ENCODE measurements around the gene CHSY3. TPM values are rescaled to one million over a fixed set of nuclear protein-coding genes. Genes with fewer than 3 reads are reported as not detected.

The CHSY3 gene
- total and polyA plus RNA-seq, 4 donors, result 0.40 to 7.7 (median 2.1) TPM

GRCh38 chr5:130183115-130183514 is 278.9 kb downstream of the CHSY3 start:
- H3K36me3 ChIP-seq (ENCODE audit: control insufficient read depth in 4 of 4, insufficient read depth in 3 of 4, low read depth in 1 of 4, low read length in 3 of 4), result no peaks in the 10 kb centered on the region
- no peak overlapping the region for H3K4me3 ChIP-seq (ENCODE audit: low read depth in 1 of 3, low read length in 3 of 3)
- TF ChIP-seq, protein P1, sequence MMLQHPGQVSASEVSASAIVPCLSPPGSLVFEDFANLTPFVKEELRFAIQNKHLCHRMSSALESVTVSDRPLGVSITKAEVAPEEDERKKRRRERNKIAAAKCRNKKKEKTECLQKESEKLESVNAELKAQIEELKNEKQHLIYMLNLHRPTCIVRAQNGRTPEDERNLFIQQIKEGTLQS (IDR thresholded peaks at IDR 0.05), result no peak
- TF ChIP-seq NR2F2 (IDR thresholded peaks at IDR 0.05), result no peak
- H3K27me3 ChIP-seq (ENCODE audit: control insufficient read depth in 4 of 4, insufficient read depth in 4 of 4, low read length in 3 of 4), result no peaks in the 10 kb centered on the region
- no peak overlapping the region for H3K9ac ChIP-seq (ENCODE audit: low read depth in 1 of 2, low read length in 2 of 2)
- 86% methylated on average over 7 of the region's 7 CpGs for WGBS
- no peaks in the 10 kb centered on the region for H3K4me1 ChIP-seq (ENCODE audit: control insufficient read depth in 4 of 4, insufficient read depth in 4 of 4, low read length in 3 of 4)
- DNase-seq (ENCODE audit: low spot score), result no peak
- no peaks in the 10 kb centered on the region for H3K9me3 ChIP-seq (ENCODE audit: control insufficient read depth in 4 of 4, low read length in 3 of 4)
- no peak overlapping the region for H3K27ac ChIP-seq (ENCODE audit: low read depth in 1 of 2, low read length in 2 of 2)

- Histone ChIP-seq H3K9ac (ENCODE audit: low read depth in 1 of 2, low read length in 2 of 2) (no peak overlapping the region), H3K27me3 (ENCODE audit: control insufficient read depth in 4 of 4, insufficient read depth in 4 of 4, low read length in 3 of 4) (no peaks in the 10 kb centered on the region), H3K9me3 (ENCODE audit: control insufficient read depth in 4 of 4, low read length in 3 of 4) (no peaks in the 10 kb centered on the region), H3K4me1 (ENCODE audit: control insufficient read depth in 4 of 4, insufficient read depth in 4 of 4, low read length in 3 of 4) (no peaks in the 10 kb centered on the region), H3K4me3 (ENCODE audit: low read depth in 1 of 3, low read length in 3 of 3) (no peak overlapping the region), H3K36me3 (ENCODE audit: control insufficient read depth in 4 of 4, insufficient read depth in 3 of 4, low read depth in 1 of 4, low read length in 3 of 4) (no peaks in the 10 kb centered on the region), H3K27ac (ENCODE audit: low read depth in 1 of 2, low read length in 2 of 2) (no peak overlapping the region)
- 88% methylated on average over 4 of the region's 4 CpGs for WGBS
- TF ChIP-seq HNF4A (conservative IDR thresholded peaks at IDR 0.05), result no peak
- TF ChIP-seq, protein P1 (IDR thresholded peaks at IDR 0.05), result no peak
- TF ChIP-seq SP1 (IDR thresholded peaks at IDR 0.05), result no peak
- TF ChIP-seq REST (IDR thresholded peaks at IDR 0.05), result no peak
- no peak for TF ChIP-seq MAX (IDR thresholded peaks at IDR 0.05)
- TF ChIP-seq CTCF (IDR thresholded peaks at IDR 0.05; ENCODE audit: low read depth, low read length, missing input control), result no peak
- no peak for TF ChIP-seq RXRA (IDR thresholded peaks at IDR 0.05)
- no peak for TF ChIP-seq EGR1 (IDR thresholded peaks at IDR 0.05; ENCODE audit: low read depth in 2 of 2)
- no peak for TF ChIP-seq FOXA2 (IDR thresholded peaks at IDR 0.05)
- TF ChIP-seq JUND (IDR thresholded peaks at IDR 0.05), result no peak
- no peak for TF ChIP-seq TAF1 (conservative IDR thresholded peaks at IDR 0.05)
- no peak for TF ChIP-seq NR2F2 (IDR thresholded peaks at IDR 0.05)
- no peak for TF ChIP-seq ZBTB33 (IDR thresholded peaks at IDR 0.05)
- TF ChIP-seq GABPA (IDR thresholded peaks at IDR 0.05 in 1 of 2, conservative IDR thresholded peaks at IDR 0.05 in 1 of 2), result no peak
- no peak for TF ChIP-seq FOXA1 (IDR thresholded peaks at IDR 0.05)
- no peak for DNase-seq (ENCODE audit: low spot score)
Measured at GRCh38 chr5:130189961-130190360, 285.7 kb downstream of the CHSY3 start.

All from liver (tissue), 9 donors.